ENCODE measurements around the gene CAMTA1.

GRCh38 chr1:6922096-6922931, 137.1 kb downstream of the CAMTA1 start:
- TF ChIP-seq CTCF (IDR thresholded peaks at IDR 0.05) (no peak), SIN3A (IDR thresholded peaks at IDR 0.05; ENCODE audit: borderline replicate concordance, insufficient read depth, low read depth, low read length) (no peak), REST (IDR thresholded peaks at IDR 0.05; ENCODE audit: insufficient read depth in 1 of 2, low read depth in 2 of 2, low read length in 1 of 2) (no peak), POLR2AphosphoS5 (IDR thresholded peaks at IDR 0.05; ENCODE audit: low read depth, low read length) (no peak), TCF7L2 (IDR thresholded peaks at IDR 0.05; ENCODE audit: low read depth, low read length) (no peak)
